Measurements from ENCODE around the gene RIMBP3B.
"Not testable (repeated sequence)": the region's sequence is repeated elsewhere in the genome, so short reads cannot be mapped to it uniquely, and the experiment has no call there.

GRCh38 chr22:21363803-21364202 is 19.7 kb upstream of the RIMBP3B start:
- TF ChIP-seq BHLHE40 (IDR thresholded peaks at IDR 0.05; ENCODE audit: low read depth, low read length); CTCF (IDR thresholded peaks at IDR 0.05); HEYL (CRISPR knock-in tag; IDR thresholded peaks at IDR 0.05); CBX8 (IDR thresholded peaks at IDR 0.05); RAD21 (conservative IDR thresholded peaks at IDR 0.05 in 1 of 2, IDR thresholded peaks at IDR 0.05 in 1 of 2); KDM1A (IDR thresholded peaks at IDR 0.05; ENCODE audit: low read depth); GATA3 (IDR thresholded peaks at IDR 0.05; ENCODE audit: borderline replicate concordance); SREBF2 (IDR thresholded peaks at IDR 0.05); RFX5 (IDR thresholded peaks at IDR 0.05): not testable (repeated sequence)
